GM12872 (cell line): Measurements from ENCODE around the gene TSPYL2.

ENCODE experiments used
- TF ChIP-seq, protein P1 (sequence below): IDR thresholded peaks from 3 replicates; pipeline ENCODE4 v1.5.1; 2011; ENCODE audit warnings: low read depth, mild to moderate bottlenecking, low read length, moderate library complexity; ENCODE audit not compliant: insufficient read depth

Gene TSPYL2

DNA sequence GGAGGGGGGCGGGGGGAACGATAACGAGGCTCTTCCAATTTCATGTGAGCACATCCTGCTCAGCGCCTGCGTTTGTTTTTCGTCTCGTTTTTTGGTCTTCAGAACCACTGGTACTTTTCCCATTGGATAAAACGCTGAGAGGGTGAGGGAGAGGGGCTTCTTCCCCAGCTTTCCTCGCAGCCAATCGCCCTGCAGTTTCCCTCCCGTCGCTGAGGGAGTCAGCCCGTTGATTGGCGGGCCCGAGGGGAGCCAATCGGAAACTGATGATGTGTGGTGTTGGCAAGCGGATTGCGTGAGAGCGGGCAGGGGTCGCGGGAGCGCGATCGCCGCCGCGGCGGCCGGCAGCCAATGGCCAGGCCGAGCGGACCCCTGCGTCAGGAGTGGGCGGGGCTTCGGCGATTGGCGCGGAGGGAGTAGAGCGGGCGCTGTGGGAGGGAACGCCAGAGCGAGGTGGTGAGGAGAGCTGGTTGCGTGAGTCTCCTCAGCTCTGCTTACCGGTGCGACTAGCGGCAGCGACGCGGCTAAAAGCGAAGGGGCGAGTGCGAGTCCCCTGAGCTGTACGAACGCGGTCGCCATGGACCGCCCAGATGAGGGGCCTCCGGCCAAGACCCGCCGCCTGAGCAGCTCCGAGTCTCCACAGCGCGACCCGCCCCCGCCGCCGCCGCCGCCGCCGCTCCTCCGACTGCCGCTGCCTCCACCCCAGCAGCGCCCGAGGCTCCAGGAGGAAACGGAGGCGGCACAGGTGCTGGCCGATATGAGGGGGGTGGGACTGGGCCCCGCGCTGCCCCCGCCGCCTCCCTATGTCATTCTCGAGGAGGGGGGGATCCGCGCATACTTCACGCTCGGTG is at the start of gene TSPYL2:
TSPYL2 (plus strand) TSS at position 443 of the 848 bp plus-strand sequence; CDS start at position 575, 132 bp downstream.
- TF ChIP-seq, protein P1, sequence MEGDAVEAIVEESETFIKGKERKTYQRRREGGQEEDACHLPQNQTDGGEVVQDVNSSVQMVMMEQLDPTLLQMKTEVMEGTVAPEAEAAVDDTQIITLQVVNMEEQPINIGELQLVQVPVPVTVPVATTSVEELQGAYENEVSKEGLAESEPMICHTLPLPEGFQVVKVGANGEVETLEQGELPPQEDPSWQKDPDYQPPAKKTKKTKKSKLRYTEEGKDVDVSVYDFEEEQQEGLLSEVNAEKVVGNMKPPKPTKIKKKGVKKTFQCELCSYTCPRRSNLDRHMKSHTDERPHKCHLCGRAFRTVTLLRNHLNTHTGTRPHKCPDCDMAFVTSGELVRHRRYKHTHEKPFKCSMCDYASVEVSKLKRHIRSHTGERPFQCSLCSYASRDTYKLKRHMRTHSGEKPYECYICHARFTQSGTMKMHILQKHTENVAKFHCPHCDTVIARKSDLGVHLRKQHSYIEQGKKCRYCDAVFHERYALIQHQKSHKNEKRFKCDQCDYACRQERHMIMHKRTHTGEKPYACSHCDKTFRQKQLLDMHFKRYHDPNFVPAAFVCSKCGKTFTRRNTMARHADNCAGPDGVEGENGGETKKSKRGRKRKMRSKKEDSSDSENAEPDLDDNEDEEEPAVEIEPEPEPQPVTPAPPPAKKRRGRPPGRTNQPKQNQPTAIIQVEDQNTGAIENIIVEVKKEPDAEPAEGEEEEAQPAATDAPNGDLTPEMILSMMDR = no peak

DNA sequence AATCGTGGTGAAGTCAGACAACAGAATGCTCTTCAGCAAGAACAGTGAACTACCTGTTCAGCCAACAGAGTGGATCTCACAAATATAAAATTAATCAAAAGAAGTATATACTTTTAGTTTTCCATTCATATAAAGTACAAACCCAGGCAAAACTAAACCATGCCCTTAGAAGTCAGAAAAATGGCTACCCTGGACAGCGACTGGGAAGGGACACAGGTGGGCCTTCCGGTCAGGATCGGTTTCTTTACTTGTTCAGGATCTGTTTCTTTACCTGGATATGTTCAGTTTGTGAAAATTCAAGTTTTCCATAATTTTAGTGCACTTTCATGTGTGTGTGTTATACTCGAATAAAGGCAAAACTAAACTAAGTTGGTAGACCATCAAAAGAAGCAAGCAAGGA is 46.0 kb upstream of the TSPYL2 start:
- TF ChIP-seq, protein P1 = no peak

DNA sequence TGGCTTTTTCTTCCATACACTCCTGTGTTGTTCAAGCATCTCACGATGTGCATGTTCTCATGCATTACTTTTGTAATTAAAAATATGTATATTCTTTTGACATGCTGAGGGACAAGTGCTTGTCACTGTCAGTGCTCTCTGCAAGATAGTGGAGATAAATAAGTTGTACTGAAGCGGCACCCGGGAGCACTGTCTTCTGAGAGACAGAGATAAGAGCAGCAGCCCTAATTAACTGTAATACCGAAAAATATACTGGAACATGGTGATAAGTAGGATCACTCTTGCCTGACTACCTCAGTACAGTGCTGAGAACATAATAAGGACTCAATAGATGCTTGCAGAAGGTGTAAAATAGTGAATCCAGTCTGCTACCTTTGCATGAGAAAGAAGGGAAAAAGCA is 42.9 kb upstream of the TSPYL2 start:
- TF ChIP-seq, protein P1 = no peak

DNA sequence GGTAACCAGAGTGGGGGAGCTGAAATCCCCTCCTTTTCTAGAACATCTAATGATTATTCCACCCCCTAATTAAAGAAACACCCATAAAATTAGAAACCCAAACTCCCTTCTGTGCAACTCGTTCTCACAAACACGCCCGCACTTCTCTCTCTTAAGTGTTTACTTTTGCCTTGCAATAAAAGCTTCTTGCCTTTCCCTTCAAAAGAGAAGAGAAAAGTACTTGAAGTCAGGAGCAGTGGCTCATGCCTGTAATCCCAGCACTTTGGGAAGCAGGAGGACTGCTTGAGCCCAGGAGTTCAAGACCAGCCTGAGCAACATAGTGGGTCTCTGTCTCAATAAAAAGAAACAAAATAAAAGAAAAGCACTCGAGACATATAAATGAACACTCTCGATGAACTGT is 37.2 kb upstream of the TSPYL2 start:
- TF ChIP-seq, protein P1 = no peak

DNA sequence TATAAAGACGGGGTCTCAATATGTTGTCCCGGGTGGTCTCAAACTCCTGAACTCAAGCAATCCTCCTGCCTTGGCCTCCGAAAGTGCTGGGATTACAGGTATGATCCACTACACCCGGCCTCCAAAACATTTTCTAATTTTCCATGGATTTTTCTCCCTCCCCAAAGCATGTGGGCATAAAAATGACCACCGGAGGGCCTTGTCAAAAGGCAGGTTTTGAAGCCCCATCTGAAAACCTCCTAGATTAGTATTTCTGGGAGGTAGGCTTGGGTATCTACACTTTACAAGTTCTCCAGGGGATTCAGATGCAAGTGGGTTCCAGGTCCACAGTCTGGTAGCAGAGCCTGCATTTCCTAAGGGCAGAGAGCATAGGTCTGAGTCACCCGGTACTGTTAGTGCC is 34.9 kb upstream of the TSPYL2 start:
- TF ChIP-seq, protein P1 = 0 out of 3 replicates have a peak, but pooled peaks have one; percentile 11

DNA sequence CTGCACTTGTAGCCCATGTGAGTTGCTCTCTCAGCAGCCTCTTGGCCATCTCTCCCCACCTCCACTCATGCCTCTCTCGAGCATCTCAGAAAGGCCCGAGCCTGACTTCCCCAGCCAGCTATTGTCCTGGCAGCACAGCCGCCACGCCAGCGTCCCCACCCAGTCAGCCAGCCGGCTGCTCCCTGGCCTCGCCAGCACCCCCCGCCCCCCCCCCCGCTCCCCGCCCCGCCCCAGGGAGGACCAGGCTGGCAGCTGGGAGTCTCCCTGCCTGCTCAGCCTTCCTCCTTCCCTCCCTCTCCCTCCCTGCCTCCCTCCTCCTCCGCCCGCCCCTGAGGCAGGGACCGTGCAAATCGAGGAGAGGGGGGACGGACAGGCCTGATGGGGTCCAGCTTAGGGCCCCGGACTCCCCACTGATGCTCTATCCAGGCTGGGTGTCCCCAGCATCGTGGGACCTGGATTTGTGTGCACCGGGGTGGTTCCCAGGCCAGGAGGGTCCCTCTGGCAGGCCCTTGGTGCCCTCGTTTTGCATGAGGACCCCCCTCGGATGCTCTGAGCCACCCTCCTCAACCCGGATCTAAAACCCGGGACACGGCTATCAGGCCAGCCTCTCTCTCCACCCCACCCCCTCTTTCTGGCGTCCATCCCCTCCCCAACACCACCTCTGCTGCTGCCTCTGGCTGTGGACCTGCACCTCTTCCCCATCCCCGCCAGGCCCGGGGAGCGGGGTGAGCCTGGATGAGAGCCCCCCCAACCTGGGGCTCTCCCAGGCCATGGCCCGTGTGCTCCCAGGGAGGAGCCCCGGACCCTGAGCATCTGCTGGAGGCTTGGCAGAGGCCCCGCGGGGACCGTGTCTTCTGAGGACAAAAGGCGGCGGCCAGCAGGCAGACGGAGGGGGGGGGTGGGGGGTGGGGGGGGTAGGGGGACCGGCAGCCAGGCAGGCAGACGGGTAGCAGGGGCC is 33.7 kb upstream of the TSPYL2 start, which contains the start of gene GPR173:
GPR173 (plus strand) TSS at position 621 of the 958 bp plus-strand sequence. CDS start 27,833 bp downstream, outside the sequence.
- TF ChIP-seq, protein P1 = no peak

DNA sequence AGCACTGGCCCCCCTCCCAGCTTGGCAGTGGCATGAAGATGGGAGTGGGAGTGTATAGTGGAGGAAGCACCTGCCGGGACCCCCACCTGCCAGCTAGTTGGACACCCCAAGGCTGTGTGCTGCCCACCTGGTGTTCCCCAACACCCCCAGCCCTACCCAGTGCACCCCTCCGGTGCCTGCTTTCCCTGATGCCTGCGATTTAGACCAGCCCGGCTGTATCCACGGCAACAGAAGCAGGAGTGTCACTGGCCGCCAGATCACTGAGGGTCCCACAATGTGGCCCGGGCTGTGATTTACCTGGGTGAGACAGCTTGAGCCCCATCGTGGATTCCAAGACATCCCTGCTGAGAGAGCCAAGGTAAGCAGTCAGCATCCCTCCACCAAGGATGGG is 33.0 kb upstream of the TSPYL2 start:
- TF ChIP-seq, protein P1 = no peak
